ENCODE results near the gene MILR1.
"Not testable (repeated sequence)": the region's sequence is repeated elsewhere in the genome, so short reads cannot be mapped to it uniquely, and the experiment has no call there.

Gene MILR1

GRCh38 chr17:64430036-64430435 lies 18.9 kb upstream of the MILR1 start:
- not testable (repeated sequence) for DNase-seq

GRCh38 chr17:64431534-64431933 lies 17.4 kb upstream of the MILR1 start:
- no peak for DNase-seq

DNA sequence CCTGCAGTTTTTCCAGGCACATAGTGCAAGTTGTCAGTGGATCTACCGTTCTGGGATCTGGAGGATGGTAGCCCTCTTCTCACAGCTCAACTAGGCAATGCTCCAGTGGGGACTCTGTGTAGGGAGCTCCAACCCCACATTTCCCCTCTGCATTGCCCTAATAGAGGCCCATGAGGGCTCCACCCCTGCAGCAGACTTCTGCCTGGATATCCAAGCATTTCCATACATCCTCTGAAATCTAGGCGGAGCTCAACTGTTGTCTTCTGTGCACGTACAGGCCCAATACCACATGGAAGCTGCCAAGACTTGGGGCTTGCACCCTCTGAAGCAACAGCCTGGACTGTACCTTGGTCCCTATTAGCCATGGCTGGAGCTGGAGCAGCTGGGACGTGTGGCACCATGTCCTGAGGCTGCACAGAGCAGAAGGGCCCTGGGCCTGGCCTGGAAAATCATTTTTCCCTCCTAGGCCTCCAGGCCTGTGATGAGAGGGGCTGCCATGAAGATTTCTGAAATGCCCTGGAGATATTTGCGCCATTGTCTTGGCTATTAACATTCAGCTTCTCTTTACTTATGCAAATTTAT lies 10.9 kb upstream of the MILR1 start:
- DNase-seq, result no peak

- DNase-seq, result not testable (repeated sequence)
Observed at GRCh38 chr17:64439521-64439920, 9.4 kb upstream of the MILR1 start.

DNA sequence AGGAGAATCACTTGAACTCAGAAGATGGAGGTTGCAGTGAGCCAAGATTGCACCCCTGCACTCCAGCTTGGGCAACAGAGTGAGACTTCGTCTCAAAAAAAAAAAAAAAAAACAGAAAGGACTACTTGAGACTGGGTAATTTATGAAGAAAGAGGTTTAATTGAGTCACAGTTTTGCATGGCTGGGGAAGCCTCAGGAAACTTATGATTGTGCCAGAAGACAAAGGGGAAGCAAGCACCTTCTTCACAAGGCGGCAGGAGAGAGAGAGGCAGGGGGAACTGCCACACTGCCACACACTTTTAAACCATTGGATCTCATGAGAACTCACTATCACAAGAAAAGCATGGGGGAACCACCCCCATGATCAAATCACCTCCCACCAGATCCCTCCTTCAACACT lies 9.0 kb upstream of the MILR1 start:
- DNase-seq, result no peak

DNA sequence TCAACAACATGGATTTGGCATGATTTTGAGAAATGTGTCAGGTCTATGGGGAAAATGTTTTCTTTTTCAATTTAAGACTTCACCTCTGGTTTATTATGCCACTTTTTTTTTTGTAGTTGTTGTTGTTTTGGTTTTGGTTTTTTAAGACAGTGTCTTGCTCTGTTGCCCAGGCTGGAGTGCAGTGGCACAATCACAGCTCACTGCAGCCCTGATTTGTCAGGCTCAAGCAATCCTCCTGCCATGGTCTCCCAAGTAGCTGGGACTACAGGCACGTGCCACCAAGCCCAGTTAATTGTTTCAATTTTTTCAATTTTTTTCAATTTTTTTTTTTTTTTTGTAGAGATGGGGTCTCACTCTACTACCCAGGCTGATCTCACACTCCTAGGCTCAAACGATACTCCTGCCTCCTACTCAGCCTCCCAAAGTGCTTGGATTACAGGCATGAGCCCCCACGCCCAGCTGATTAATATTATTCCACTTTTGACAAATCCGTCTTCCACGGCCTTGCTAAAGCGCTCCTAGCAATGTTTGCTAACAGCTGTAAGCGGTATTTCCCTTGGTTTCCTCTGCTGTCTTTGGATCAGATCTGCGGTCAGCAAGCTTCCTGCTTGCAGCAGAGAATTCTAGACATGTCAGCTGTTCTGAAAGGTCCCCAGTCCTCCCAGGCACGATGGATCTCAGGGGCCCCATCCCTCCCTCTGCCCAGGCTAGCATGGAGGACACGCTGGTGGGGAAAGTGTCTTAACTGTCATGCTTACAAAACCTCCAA lies 7.0 kb upstream of the MILR1 start:
- peak; percentile 54 for DNase-seq

GRCh38 chr17:64442541-64442971 lies 6.4 kb upstream of the MILR1 start:
- DNase-seq, result no peak

DNA sequence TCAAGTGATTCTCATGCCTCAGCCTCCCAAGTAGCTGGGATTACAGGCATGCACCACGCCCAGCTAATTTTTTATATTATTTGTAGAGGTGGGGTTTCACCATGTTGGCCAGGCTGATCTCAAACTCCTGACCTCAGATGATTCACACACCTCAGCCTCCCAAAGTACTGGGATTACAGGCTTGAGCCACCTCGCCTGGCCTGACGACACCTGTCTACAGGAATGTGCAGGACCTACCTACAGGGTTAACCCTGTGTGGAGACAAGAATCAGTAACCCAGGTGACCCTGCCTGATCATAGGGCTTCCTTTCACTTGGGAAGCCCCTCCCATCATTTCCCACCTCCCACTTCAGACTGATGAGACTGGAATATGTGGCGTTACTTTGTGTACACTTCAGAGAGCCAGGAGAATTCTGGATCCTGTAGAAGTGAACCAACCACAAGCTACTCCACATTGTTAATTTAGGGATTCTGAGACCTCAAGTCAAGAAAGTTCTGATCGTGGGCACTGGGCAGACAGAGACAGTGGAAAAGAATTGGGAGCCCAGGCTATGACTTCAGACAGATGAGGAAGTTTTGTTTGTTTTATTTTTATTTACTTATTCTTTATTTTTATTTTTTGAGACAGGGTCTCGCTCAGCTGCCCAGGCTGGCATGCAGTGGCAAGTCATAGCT lies 5.7 kb upstream of the MILR1 start:
- no peak for DNase-seq

- DNase-seq, result no peak
Observed at GRCh38 chr17:64447526-64447925, 1.4 kb upstream of the MILR1 start.

- DNase-seq, result no peak
Observed at GRCh38 chr17:64449545-64449944, 630 bp downstream of the MILR1 start.

GRCh38 chr17:64455993-64456885 lies 7.3 kb downstream of the MILR1 start:
- DNase-seq, result no peak

- DNase-seq, result peak; percentile 14
Observed at GRCh38 chr17:64457156-64457555, 8.2 kb downstream of the MILR1 start.

DNA sequence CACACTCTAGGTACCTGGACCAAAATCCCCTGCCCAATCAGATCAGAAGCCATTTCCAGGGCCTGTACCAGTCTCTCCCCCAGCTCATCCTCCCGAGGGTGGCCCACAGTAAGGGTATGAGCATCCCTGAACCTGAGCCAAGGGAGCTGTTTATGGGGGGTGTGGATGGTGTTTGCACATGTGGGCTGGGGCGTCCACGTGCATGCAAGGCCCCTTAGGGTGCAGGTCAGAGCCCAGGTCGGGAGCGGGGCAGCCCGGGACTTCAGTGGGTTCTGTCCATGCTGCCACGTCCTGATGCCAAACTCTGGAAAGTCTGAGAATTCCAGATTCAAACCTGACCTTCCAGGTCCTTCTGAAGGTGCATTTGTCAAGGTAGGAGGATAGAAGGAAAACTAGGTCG lies 9.8 kb downstream of the MILR1 start:
- DNase-seq, result no peak

DNA sequence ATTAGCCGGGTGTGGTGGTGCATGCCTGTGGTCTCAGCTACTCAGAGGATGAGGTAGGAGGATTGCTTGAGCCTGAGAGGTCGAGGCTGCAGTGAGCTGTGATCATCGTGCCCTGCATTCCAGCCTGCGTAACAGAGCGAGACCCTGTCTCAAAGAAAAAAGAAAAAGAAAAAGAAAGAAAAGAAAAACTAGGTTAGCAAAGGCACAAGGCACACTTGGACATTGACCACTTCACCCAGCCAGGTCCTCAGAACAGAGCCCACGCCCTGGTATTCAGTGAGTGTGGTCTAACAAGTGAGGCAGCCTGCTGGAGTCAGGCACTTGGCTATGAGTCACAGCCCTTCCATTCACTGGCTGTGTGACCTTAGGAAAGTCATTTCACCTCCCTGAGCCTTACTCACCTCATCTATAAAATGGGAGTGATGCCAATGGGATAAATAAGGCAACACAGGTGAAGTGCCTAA lies 10.4 kb downstream of the MILR1 start:
- DNase-seq, result peak; percentile 46

- not testable (repeated sequence) for DNase-seq
Observed at GRCh38 chr17:64459818-64460217, 10.9 kb downstream of the MILR1 start.

DNA sequence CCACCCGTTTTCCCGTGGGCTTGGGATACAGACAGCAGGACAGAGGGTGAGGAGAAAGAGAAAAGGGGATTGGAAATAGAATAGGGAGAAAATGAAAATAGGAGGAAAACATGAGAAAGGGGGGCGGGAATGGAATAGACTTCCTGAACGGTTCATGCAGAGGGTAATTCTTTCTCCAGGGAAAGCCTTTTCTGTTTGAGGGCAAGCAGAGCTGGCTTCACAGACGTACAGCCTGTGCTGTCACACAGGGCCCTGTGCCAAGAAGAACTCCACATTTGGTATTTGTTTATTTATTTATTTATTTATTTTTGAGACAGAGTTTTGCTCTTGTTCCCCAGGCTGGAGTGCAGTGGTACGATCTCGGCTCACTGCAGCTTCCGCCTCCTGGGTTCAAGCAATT lies 12.0 kb downstream of the MILR1 start:
- no peak for DNase-seq

DNA sequence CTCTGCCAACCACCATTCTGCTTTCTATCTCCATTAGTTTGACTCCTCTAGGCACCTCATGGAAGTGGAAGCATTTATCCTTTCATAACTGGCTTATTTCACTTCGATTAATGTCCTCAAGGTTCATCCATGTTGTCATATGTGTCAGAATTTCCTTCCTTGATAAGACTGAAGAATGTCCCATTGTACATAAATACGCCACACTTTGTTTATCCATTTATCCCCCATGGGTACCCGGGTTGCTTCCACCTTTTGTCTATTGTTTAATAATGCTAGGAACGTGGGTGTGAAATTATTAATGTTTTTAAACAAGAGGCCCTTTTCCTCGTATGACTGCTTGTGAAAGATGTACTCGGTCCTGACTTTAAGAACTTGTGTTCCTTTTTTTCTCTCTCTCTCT lies 12.9 kb downstream of the MILR1 start:
- DNase-seq, result no peak

GRCh38 chr17:64466019-64466735 lies 17.3 kb downstream of the MILR1 start:
- peak; percentile 37 for DNase-seq

- DNase-seq, result not testable (repeated sequence)
Observed at GRCh38 chr17:64466834-64467233, 17.9 kb downstream of the MILR1 start.

DNA sequence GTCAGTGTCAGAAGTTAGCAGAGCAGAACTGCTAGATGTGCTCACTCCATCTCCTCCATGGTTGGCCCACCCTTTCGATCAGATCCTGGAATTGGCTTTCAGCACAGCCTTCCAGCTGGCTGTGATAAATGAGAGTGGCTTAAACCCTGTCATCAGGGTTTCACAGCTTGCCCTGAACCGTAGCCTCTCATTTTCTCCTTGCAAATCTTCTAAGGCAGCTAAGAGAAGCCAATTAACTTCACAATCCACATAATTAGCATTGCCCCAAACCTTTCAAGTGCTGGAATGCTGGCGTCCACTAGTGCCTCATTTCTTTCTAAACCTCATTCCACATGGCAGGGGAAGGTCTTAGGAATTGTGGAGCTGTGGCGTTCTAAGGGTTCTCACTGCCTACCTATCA lies 21.7 kb downstream of the MILR1 start:
- no peak for DNase-seq

DNA sequence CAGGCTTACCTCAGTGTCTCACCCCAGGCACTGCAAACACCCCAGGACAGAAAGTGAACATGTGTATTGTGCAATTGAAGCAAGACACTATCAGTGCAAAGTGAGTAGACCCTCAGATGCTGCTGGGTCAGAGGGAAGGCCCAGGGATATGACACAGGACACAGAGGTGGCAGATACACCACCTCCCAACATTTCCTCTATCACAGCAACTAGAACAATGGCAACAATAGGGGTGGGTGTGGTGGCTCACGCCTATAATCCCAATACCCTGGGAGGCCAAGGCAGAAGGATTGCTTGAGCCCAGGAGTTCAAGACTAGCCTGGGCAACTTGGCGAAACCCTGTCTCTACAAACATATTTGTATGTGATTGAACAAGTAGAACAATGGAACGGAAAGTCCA lies 22.5 kb downstream of the MILR1 start:
- no peak for DNase-seq

- no peak for DNase-seq
Observed at GRCh38 chr17:64472564-64472963, 23.6 kb downstream of the MILR1 start.

Measured in fibroblast of skin of right quadriceps (primary cell).